Loucy (cell line): ENCODE results near the gene AMPH.
"Not testable (repeated sequence)": the region's sequence is repeated elsewhere in the genome, so short reads cannot be mapped to it uniquely, and the experiment has no call there.

Source experiments
- EZH2phosphoT487 ChIP-seq: fragments of 200-600 bp; IDR thresholded peaks from 2 replicates; pipeline ENCODE4 v1.6.1; 2018; ENCODE audit warnings: antibody characterized with exemption, mild to moderate bottlenecking, moderate library complexity, borderline replicate concordance
- TF ChIP-seq, protein P1 (sequence below): fragments of 200-600 bp; sonication (generic); conservative IDR thresholded peaks from 2 replicates; pipeline ENCODE4 v1.5.1; 2014; ENCODE audit warnings: mild to moderate bottlenecking, antibody characterized with exemption, low read length

- TF ChIP-seq, protein P1, sequence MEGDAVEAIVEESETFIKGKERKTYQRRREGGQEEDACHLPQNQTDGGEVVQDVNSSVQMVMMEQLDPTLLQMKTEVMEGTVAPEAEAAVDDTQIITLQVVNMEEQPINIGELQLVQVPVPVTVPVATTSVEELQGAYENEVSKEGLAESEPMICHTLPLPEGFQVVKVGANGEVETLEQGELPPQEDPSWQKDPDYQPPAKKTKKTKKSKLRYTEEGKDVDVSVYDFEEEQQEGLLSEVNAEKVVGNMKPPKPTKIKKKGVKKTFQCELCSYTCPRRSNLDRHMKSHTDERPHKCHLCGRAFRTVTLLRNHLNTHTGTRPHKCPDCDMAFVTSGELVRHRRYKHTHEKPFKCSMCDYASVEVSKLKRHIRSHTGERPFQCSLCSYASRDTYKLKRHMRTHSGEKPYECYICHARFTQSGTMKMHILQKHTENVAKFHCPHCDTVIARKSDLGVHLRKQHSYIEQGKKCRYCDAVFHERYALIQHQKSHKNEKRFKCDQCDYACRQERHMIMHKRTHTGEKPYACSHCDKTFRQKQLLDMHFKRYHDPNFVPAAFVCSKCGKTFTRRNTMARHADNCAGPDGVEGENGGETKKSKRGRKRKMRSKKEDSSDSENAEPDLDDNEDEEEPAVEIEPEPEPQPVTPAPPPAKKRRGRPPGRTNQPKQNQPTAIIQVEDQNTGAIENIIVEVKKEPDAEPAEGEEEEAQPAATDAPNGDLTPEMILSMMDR: not testable (repeated sequence)
- not testable (repeated sequence) for TF ChIP-seq EZH2phosphoT487
These were observed 276.8 kb downstream of the AMPH start for GRCh38 chr7:38354271-38354851.
